ENCODE results near the gene HADHA. TPM values are rescaled to one million over a fixed set of nuclear protein-coding genes. Genes with fewer than 3 reads are reported as not detected.
"Not testable (repeated sequence)": the region's sequence is repeated elsewhere in the genome, so short reads cannot be mapped to it uniquely, and the experiment has no call there.

The HADHA gene
- total RNA-seq, 1 donor: 111 TPM

DNA sequence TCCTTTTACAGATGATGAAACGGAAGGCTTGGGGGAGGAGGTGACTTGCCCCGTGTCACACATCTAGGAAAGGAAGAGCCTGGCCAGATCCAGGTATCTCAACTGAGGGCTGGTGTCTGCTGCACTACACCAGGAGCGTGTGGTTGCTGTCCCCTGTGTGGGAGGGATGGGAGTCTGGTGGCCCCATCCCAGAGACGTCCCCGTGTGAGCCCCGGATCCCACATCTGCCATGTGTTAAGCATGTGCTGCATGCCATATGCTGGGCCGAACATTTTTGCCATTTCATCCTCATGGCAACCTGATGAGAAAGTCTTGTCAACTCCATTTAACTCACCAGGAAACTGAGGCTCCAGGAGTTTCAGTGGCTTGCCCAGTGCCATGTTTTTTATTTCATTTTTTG lies 67.3 kb downstream of the HADHA start:
- no peak for DNase-seq (ENCODE audit: low read depth in 2 of 3, low spot score in 2 of 3)

DNA sequence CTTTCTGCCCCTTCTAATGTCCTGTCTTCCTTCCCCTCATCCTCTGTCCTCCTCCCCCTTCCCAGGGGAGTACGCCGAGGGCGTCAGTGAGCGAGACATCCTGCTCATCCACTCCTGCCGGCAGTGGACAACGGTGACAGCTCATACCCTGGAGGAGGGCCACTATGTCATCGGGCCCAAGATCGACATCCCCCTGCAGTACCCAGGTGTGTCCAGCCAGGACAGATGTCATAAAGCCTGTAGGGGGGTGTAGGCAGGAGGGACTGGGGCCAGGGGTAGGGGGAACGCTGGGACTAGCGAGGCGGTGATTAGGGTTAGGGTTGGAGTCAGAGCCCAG lies 68.2 kb downstream of the HADHA start:
- DNase-seq (ENCODE audit: low read depth in 2 of 3, low spot score in 2 of 3): no peak

DNA sequence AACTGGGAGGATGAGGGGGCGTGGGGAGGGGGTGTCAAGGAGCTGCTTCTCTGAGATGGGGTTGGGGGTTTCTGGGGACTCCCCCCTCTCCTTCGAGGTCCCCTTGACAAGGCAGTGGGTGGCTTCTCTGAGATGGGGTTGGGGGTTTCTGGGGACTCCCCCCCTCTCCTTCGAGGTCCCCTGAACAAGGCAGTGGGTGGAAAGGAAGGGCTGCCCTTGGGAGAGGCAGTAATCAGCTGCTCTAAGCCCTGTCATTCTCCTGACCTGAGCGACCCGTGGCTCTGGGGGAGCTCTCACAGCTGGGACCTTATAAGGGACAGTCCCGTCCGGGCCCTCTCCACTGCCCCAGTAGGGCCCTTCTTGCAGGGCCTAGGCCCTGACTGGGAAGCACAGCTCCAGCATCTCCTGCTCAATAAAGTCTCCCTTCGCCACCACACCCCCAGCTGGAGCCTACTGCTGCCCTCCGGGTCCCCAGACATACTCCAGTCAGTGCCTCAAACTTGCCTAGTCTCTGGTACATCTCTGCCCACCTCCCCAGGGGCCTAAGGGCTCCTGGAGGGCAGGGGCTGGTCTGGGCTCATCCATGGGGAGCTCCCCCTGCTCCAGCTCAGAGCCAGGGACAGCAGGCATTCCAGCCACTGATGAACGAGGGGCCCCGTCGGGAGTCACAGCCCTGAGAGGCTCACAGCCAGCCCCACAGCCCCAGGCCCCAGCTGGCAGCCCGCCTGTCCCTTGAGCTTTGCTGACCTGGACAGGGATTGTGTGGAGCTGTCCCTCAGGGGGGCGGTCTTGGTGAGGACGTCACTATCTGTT lies 68.8 kb downstream of the HADHA start:
- DNase-seq (ENCODE audit: low read depth in 2 of 3, low spot score in 2 of 3): no peak

DNA sequence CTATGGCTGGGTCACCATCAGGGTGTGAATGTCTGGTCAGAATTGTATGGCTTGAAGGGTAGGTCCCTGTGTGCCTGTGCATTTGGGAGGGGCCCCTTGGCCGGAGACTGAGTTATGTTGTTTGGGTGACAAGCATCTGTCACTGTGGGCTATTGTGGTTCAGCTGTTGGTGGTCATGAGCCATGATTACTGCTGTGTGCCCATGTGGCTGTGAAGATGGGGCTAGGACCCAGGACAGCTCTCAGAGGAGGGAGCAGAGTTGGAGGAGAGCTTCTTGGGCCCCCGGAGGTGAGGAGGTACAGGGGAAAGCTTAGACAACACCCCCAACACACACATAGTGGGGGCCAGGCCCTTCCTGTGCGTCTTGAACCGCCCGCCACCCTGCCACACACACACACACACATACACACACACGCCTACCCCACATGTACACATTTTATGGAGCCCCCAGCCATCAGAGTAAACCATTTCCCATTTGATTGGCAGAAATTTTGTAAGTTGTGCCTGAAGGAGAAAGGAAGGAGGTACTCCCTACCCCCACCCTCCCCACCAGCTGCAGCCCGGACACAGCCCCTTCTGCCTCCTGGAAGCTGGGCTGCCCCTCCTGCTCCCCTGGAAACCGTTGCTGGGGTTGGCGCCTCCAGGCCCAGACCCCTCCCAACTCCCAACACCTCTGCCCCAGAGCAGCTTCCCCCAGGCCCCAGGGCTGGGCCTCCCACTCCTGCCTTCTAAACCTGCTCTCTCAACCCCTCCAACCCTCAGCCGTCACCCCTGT lies 69.6 kb downstream of the HADHA start:
- DNase-seq (ENCODE audit: low read depth in 2 of 3, low spot score in 2 of 3): no peak

DNA sequence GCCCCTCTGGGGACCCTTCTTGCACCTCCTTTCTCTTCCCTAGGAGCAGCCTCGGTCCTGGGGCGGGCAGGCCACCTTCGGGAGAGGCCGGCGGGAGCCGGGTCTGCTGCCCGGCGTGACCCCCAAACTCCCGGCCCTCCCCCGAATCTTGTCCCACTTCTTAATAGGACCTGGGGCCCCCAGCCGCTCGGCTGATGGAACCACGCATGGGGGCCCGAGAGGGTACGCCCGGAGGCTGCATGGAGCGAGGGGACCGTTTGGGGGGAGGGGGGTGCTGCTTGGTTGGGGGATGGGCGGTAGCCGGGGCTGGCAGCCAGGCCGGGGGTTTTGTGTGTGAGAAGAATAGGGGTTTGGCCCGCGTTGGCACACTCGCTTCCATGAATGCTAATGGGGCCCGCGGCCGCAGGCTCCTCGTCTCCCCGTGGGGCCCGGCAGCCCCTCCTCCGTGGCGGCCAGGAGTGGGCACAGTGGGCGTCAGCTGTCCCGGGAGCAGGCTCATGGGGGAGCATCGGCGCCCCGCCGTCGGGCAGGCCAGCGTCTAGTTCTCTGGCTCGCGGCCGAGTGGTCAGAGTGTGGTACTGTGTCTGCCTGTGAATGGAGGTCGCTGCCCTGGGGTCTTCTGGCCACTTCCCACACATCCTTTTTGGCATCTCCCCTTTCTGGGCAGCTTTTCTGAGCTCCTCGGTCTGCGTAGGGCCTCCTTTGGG lies 70.5 kb downstream of the HADHA start:
- no peak for DNase-seq (ENCODE audit: low read depth in 2 of 3, low spot score in 2 of 3)

DNA sequence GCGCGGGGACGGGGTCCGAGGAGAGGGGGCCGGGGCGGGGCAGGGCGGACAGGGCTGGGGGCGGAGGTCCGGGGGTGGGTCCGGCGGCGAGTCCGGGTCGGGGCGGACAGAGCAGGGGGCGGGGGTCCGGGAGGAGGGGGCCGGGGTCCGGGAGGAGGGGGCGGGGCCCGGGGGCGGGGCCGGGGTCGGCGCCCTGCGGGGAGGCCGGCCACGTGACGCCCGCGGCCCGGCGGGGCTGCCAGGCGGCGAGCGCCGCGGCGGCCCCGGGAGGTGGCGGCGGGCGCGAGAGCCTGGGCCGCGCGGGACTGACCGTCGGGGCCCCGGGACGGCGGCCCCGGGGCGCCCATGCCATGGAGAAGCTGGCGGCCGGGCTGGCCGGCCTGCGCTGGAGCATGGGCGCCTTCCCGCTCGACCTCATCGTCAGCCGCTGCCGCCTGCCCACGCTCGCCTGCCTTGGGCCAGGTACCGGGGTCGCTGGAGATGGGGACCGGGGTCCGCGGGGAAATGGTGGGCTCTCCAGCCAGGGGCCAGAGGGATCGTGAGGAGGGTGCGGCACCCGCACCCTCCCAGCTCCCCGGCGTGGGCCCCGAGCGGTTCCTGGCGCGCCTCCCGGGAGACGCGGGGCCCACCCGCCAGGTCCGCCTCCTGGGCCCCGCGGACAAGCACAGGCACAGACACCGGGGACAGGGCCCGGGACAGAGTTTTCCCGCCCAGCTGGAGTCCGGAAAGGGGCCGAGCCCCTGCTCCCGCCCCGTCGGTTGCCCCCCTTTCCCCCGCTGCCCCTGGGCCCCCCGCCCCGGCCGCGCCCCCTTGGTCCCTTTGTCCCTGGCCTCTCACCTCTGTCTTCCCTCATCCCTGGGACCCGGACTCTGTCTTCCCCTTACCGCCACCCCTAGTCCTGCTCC lies 71.3 kb downstream of the HADHA start, which contains the start of gene GAREM2:
Gene GAREM2, plus strand, starts transcription at position 218 of the 905 bp plus-strand sequence. Its CDS starts 133 bp downstream, at position 351.
- no peak for DNase-seq (ENCODE audit: low read depth in 2 of 3, low spot score in 2 of 3)

DNA sequence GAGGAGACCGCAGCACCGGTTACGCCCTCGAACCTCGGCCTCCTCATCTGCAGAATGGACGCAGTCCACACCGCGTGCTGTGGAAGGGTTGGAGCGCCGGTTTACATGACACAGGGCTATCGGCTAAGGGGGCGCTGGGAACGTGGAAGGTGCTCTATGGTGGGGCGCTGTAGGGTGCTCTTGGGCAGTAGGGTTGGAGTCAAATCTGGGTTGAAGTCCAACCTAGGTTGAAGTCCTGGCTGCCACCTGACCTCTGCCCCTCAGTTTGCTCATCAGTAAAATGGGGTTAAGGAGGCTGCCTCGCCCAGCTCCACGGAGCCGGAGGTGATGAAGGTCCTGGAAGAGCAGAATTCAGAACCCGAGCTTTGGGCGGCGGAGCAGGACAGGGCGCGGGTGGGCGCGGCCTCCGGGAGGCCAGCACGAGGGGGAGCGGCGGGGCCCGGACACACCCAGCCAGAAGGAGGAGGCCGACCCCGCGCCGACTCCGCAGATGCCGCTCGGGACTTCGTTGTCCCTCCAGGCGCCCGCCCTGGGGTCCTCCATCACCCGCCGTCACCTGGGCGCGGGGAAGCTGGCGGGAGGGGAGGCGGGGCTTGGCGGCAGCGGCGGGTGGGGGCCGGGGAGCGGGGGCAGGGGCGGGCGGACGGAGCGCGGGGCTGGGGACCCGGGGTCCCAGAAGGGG lies 72.1 kb downstream of the HADHA start:
- DNase-seq (ENCODE audit: low read depth in 2 of 3, low spot score in 2 of 3): no peak

DNA sequence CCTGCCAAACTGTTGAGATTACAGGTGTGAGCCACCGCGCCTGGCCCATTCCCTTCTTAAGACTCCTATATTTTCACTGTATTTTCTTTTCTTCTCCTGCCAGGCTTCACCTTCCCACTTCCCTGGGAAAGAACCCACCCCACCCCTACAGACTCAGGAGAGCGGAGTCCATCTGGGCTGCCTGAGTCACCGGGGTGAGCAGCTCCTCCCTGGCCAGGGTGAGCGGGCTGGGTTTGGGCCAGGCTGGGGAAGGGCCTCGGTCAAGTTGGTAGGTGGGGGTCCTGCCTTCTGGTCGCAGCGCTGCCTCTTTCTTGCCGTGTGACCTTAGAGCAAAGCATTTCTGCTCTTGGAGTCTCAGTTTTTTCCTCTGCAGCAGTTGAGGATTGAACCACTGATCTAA lies 73.6 kb downstream of the HADHA start:
- no peak for DNase-seq (ENCODE audit: low read depth in 2 of 3, low spot score in 2 of 3)

DNA sequence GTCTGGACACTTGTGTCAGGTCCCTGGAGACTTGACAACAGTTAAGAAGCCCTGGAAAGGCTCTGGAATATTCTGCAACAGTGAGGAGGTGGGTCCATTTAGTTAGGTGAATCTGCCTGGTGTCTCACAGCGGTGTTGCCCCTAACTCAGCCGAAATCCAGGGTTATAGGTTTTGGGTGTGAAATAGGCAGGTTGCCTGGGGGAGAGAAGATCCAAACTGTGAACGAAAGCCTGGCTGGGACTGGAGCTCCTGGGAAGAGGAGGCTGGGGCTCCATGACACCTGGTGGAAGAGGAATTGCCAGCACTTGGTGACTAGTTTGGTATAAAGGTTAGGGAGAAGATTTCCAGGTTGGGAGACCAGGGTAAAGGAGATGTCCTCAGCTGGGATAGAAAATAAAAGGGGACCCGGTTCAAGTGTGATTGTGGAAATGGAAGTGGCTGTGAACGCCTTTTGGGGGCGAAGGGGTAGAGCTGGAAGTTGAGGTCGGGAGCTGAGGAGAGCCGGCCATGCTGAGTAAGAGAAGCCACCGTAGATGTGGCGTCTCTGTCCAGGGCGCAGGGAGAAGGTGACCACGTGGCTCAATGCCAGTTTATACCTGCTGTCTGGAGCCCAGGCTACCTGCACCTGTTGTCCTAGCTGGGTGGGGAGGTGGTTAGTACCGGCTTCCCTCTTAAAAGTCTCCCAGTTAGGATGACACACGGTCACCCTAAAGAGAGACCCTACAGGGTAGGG lies 74.6 kb downstream of the HADHA start:
- no peak for DNase-seq (ENCODE audit: low read depth in 2 of 3, low spot score in 2 of 3)

DNA sequence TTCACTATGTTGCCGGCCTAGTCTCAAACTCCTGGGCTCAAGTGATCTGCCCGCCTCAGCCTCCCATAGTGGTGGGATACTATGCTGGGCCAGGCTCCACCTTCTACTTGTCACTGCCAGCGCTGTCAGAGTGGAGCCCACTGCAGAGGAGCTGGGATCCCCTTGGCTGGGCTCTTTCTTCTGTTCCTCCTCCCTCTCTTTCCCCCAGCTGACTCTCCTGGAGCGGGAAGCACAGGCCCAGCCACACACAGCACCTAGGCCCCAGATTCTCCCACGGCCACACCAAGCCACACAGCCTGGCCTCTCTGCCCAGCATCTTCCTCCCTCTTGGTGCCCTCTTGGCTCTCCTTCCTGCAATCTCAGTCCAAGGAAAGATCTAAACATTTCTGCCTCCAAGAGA lies 75.2 kb downstream of the HADHA start:
- no peak for DNase-seq (ENCODE audit: low read depth in 2 of 3, low spot score in 2 of 3)

DNA sequence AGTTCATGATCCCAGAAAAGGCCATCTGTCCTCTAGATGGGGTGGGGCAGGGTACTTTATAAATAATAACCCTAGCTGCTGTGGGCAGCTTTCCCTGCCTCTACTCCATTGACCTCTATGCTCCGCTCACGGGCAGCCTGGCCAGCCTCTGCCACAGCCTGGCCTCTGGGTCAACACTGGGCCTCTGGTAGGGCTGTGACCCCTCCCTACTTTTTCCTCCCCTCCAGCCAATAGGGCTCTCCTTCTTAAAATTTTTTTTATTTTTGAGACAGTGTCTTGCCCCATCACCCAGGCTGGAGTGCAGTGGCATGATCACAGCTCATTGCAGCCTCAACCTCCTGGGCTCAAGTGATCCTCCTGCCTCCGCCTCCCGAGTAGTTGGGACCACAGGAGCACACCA lies 75.6 kb downstream of the HADHA start:
- no peak for DNase-seq (ENCODE audit: low read depth in 2 of 3, low spot score in 2 of 3)

DNA sequence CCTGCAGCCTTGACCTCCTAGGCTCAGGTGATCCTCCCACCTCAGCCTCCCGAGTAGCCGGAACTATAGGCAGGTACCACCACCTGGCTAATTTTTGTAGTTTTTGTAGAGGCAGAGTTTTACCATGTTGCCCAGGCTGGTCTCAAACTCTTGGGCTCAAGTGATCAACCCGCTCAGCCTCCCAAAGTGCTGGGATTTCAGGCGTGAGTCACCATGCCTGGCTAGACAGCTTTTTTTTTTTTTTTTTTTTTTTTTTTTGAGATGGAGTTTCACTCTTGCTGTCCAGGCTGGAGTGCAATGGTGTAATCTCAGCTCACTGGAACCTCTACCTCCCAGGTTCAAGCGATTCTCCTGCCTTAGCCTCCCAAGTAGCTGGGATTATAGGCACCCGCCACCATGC lies 77.9 kb downstream of the HADHA start:
- not testable (repeated sequence) for DNase-seq (ENCODE audit: low read depth in 2 of 3, low spot score in 2 of 3)

DNA sequence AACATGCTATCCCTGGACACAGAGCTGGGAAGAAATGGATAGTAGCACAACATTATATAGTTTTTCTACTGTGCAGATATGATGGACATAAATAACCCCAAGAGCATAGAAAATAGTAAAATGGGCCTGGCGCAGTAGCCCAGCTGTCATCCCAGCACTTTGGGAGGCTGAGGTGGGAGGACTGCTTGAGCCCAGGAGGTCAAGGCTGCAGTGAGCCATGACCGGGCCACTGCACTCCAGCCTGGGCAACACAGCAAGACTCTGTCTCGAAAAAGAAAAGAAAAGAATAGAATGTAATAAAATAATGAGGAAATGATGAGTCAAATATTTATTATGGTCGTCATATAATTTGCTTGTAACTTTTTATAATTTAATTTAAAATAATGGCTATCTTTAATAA lies 79.0 kb downstream of the HADHA start:
- no peak for DNase-seq (ENCODE audit: low read depth in 2 of 3, low spot score in 2 of 3)

DNA sequence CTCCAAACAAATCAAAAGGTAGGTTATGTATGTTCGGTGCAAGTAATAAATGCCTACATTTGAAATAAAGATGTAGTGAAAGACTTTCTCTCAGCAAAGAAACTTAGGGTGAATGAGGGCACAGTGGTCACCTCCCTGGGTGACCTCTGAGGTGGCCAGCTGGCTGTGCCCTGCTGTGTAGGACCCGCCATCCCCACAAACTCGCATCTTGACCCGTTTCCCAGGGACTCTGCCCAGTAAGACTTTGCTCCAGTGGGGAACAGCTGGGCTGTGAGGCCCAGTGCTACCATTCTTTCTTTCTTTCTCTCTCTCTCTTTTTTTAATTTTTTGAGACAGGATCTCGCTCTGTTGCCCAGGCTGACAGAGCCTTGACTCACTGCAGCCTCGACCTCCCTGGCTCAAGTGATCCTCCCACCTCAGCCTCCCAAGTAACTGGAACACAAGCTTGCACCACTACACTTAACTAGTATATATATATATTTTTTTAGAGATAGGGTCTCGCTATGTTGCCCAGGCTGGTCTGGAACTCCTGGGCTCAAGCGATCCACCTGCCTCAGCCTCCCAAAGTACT lies 79.7 kb downstream of the HADHA start:
- no peak for DNase-seq (ENCODE audit: low read depth in 2 of 3, low spot score in 2 of 3)

DNA sequence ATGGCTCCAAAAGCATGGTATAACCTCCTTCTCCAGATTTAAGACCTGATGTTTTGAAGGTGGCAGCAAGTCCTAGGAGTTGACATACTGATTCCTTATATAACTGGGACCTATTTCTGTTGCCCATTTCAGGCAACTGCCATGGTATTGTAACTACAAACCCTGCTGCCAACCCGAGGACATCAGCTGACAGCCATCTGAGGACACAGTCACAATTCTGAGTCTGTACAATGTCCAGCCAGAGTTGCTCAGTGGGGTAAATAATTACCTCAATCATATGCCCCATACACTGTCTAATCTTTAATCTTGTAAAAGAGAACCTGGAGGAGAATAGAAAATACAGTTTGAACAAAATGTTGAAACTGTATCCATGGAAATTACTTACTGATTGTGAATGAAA lies 80.2 kb downstream of the HADHA start:
- no peak for DNase-seq (ENCODE audit: low read depth in 2 of 3, low spot score in 2 of 3)

DNA sequence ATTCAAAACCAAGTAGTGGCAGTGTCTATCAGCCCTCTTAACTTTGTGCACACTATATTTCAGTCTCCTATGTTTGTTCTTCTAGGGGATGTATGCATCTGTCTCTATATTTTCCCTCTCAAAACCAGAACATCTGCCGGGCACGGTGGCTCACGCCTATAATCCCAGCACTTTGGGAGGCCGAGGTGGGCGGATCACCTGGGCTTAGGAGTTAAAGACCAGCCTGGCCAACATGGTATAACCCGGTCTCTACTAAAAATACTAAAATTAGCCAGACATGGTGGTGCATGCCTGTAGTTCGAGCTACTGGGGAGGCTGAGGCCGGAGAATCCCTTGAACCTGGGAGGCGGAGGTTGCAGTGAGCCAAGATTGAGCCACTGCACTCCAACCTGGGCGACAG lies 81.5 kb downstream of the HADHA start:
- no peak for DNase-seq (ENCODE audit: low read depth in 2 of 3, low spot score in 2 of 3)

DNA sequence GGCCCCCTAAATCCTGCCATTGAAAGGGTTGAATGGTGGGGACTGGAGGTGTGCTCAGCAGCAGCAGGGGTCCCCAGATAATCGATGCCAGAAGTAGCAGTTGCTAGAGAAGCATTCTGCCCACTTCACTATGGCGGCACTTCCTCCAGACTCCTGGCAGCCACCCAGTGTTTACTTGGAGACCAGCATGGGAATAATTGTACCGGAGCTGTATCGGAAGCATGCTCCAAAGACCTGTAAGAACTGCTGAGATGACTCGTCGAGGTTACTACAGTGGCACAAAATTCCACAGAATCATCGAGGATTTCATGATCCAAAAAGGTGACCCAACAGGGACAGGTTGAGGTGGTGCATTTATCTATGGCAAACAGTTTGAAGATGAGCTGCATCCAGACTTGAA lies 82.5 kb downstream of the HADHA start:
- DNase-seq (ENCODE audit: low read depth in 2 of 3, low spot score in 2 of 3): no peak

DNA sequence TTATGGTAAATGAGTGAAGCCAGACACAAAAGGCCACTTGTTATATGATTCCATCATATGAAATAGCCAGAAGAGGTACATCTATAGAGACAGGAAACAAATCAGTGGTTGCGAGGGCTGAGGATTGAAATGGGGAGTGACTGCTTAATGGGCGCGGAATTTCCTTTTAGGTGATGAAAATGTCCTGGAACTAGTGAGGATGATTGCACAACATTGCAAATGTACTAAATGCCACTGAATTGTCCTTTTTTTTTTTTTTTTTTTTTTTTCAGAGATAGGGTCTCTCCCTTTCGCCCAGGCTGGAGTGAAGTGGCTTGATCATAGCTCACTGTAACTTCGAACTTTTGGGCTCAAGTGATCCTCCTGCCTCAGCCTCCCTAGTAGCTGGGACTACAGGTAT lies 86.9 kb downstream of the HADHA start:
- no peak for DNase-seq (ENCODE audit: low read depth in 2 of 3, low spot score in 2 of 3)

DNA sequence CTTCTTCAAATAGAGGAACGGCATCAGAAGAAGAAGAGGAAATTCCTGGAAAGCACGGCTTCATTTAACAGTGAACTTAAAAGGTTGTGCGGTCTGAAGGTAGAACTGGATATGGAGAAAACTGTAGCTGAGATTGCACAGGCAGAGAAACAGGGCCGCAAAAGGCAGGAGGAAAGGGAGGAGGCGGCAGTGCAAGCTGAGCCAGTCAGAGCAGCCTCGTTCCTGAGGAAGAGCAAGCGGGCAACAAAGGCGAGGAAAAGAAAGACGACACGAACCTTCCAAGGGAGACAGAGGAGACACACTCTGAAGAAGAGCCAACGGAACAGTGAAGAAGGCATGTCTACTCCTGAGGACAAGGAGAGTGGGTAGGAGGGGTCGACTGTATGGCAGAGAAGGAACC lies 94.2 kb downstream of the HADHA start:
- DNase-seq (ENCODE audit: low read depth in 2 of 3, low spot score in 2 of 3): no peak
